CD14-positive monocyte (primary cell): ENCODE data around the gene DOK6. TPM values are rescaled to one million over a fixed set of nuclear protein-coding genes. Genes with fewer than 3 reads are reported as not detected.

ENCODE experiments used
- DNase-seq, 3 donors: peaks; one replicate each; pipeline ENCODE4 v3.0.0-alpha.2; 2011 to 2022
- H2AFZ ChIP-seq: 2 replicates; pipeline ENCODE4 v1.6.0; 2012; ENCODE audit warnings: mild to moderate bottlenecking, low read depth, low read length, inconsistent platforms; ENCODE audit not compliant: insufficient read depth, poor library complexity, severe bottlenecking
- H3K27ac ChIP-seq, 2 donors: 1 replicate in 1 of 2; 2 replicates in 1 of 2; pipeline ENCODE4 v1.5.1; 2012 to 2013; ENCODE audit warnings: low read length in 2 of 2, control low read depth in 1 of 2, inconsistent platforms in 1 of 2, low read depth in 1 of 2, mild to moderate bottlenecking in 1 of 2
- H3K27me3 ChIP-seq, 2 donors: one replicate each; pipeline versions ENCODE4 v1.6.0 to v1.6.1; 2011 to 2013; ENCODE audit warnings: low read length in 2 of 2; ENCODE audit not compliant: control insufficient read depth in 2 of 2, insufficient read depth in 2 of 2
- H3K36me3 ChIP-seq, 2 donors: replicated peaks in 1 of 2; 1 replicate in 1 of 2; 2 replicates in 1 of 2; pipeline versions ENCODE4 v1.5.1 to v1.6.1; 2012 to 2013; ENCODE audit warnings: low read length in 2 of 2, control low read depth in 1 of 2, inconsistent platforms in 1 of 2, mild to moderate bottlenecking in 1 of 2; ENCODE audit not compliant: insufficient read depth in 2 of 2, control insufficient read depth in 1 of 2
- H3K4me1 ChIP-seq, 2 donors: 1 replicate in 1 of 2; 2 replicates in 1 of 2; pipeline versions ENCODE4 v1.5.1 to v1.6.1; 2012 to 2013; ENCODE audit warnings: low read length in 2 of 2, control low read depth in 1 of 2, inconsistent platforms in 1 of 2, mild to moderate bottlenecking in 1 of 2, moderate library complexity in 1 of 2; ENCODE audit not compliant: insufficient read depth in 2 of 2, control insufficient read depth in 1 of 2
- H3K4me2 ChIP-seq: replicated peaks from 2 replicates; pipeline ENCODE3; 2012; ENCODE audit warnings: low read length, moderate library complexity, mild to moderate bottlenecking; ENCODE audit not compliant: poor library complexity, severe bottlenecking; ENCODE audit errors: extremely low read depth
- H3K4me3 ChIP-seq, 3 experiments: fragments of 200-600 bp in 1 of 3; sonication (generic) in 1 of 3; replicated peaks in 1 of 3; 1 replicate in 2 of 3; 2 replicates in 1 of 3; pipeline ENCODE4 v1.5.1; 2011 to 2013; ENCODE audit warnings: low read length in 3 of 3, mild to moderate bottlenecking in 3 of 3, control low read depth in 2 of 3, low read depth in 2 of 3, inconsistent platforms in 1 of 3, moderate library complexity in 1 of 3
- H3K79me2 ChIP-seq: 2 replicates; pipeline ENCODE4 v1.6.0; 2012; ENCODE audit warnings: mild to moderate bottlenecking, control low read depth, inconsistent platforms, low read length, moderate library complexity; ENCODE audit not compliant: insufficient read depth
- H3K9ac ChIP-seq: 2 replicates; pipeline ENCODE4 v1.6.0; 2017; ENCODE audit warnings: low read length, mild to moderate bottlenecking; ENCODE audit not compliant: insufficient read depth, poor library complexity, severe bottlenecking
- H3K9me3 ChIP-seq, 2 donors: replicated peaks in 1 of 2; 1 replicate in 1 of 2; 2 replicates in 1 of 2; pipeline versions ENCODE4 v1.5.1 to v1.6.1; 2012 to 2013; ENCODE audit warnings: low read length in 2 of 2, control low read depth in 1 of 2; ENCODE audit not compliant: control insufficient read depth in 1 of 2, insufficient read depth in 1 of 2
- H4K20me1 ChIP-seq: 2 replicates; pipeline ENCODE4 v1.6.0; 2012; ENCODE audit warnings: mild to moderate bottlenecking, low read length, control low read depth, moderate library complexity; ENCODE audit not compliant: insufficient read depth
- H3K27ac Mint-ChIP-seq, 7 donors: one replicate each; pipeline ENCODE4 v1.8.0; 2020; ENCODE audit warnings: mild to moderate bottlenecking in 7 of 7, mixed read lengths in 7 of 7, moderate library complexity in 6 of 7, inconsistent platforms in 2 of 7
- H3K27me3 Mint-ChIP-seq, 3 donors: one replicate each; pipeline ENCODE4 v1.8.0; 2021 to 2022; ENCODE audit warnings: low read depth in 3 of 3, mild to moderate bottlenecking in 3 of 3, mixed read lengths in 3 of 3, moderate library complexity in 3 of 3, inconsistent platforms in 1 of 3
- H3K36me3 Mint-ChIP-seq, 2 donors: one replicate each; pipeline ENCODE4 v1.8.0; 2020; ENCODE audit warnings: mixed read lengths in 2 of 2, inconsistent platforms in 1 of 2, mild to moderate bottlenecking in 1 of 2
- H3K4me1 Mint-ChIP-seq: one replicate; pipeline ENCODE4 v1.8.0; 2020; ENCODE audit warnings: mild to moderate bottlenecking, mixed read lengths
- H3K4me3 Mint-ChIP-seq, 2 donors: one replicate each; pipeline ENCODE4 v1.8.0; 2020; ENCODE audit warnings: mild to moderate bottlenecking in 2 of 2, mixed read lengths in 2 of 2, moderate library complexity in 1 of 2
- H3K9me3 Mint-ChIP-seq, 7 donors: one replicate each; pipeline ENCODE4 v1.8.0; 2020 to 2022; ENCODE audit warnings: mixed read lengths in 7 of 7, mild to moderate bottlenecking in 6 of 7, moderate library complexity in 6 of 7, inconsistent platforms in 2 of 7
- CTCF ChIP-seq: fragments of 200-600 bp; IDR thresholded peaks from one replicate; pipeline ENCODE4 v1.8.0; 2022; ENCODE audit warnings: antibody characterized with exemption, mild to moderate bottlenecking
- WGBS: methylation state at CpG from one replicate; pipeline ENCODE4 v1.1.5; 2013; ENCODE audit warnings: missing lambda C conversion rate; ENCODE audit not compliant: insufficient coverage; 5-methylcytosine and 5-hydroxymethylcytosine counted together
- intact Hi-C, 2 donors: fragments of 100-400 bp; cut with micrococcal nuclease; formaldehyde crosslinking; loops; one replicate each; pipeline versions ENCODE4 v1.15.0 to v1.15.1; 2023
- polyA plus RNA-seq, 3 donors: library from polyadenylated mRNA; depleted of rRNA in 1 of 3; unstranded in 2 of 3; stranded (reverse) in 1 of 3; fragments of 300-500 nt in 2 of 3; fragments of >200 nt in 1 of 3; fragmentation: Illumina TruSeq in 2 of 3; gene quantifications; 1 replicate in 2 of 3; 2 replicates in 1 of 3; pipeline ENCODE4 v1.2.3, GENCODE V29; 2012 to 2021

DOK6 gene
- polyA plus RNA-seq, 3 donors = not detected

- H3K27me3 Mint-ChIP-seq = no peaks in the 10 kb centered on the region
- intact Hi-C loops = no loop called here
- Histone ChIP-seq H3K27ac (no peak overlapping the region), H3K36me3 (no peaks in the 10 kb centered on the region), H3K9me3 (no peaks in the 10 kb centered on the region), H2AFZ (no peak overlapping the region), H3K4me2 (no peak overlapping the region), H3K9ac (no peak overlapping the region), H3K79me2 (no peaks in the 10 kb centered on the region), H3K4me1 (no peaks in the 10 kb centered on the region), H4K20me1 (no peaks in the 10 kb centered on the region), H3K4me3 (no peak overlapping the region), H3K27me3 (no peaks in the 10 kb centered on the region)
- no peak for TF ChIP-seq CTCF
- 81% methylated on average over 3 of the region's 5 CpGs for WGBS
- no peak overlapping the region for H3K4me3 Mint-ChIP-seq
- no peaks in the 10 kb centered on the region for H3K36me3 Mint-ChIP-seq
- no peak overlapping the region for H3K27ac Mint-ChIP-seq
- no peaks in the 10 kb centered on the region for H3K4me1 Mint-ChIP-seq
- no peak for DNase-seq
- H3K9me3 Mint-ChIP-seq = peaks cover 0 to 7% (median 2%) of the 10 kb centered on the region in 7 donors
Observed at GRCh38 chr18:69483574-69483973, 82.9 kb downstream of the DOK6 start.

- no peak overlapping the region for H3K4me3 ChIP-seq
- peaks cover 0 to 7% (median 2%) of the 10 kb centered on the region in 7 donors for H3K9me3 Mint-ChIP-seq
- no peaks in the 10 kb centered on the region for H3K79me2 ChIP-seq
- no peaks in the 10 kb centered on the region for H3K4me1 Mint-ChIP-seq
- no peak overlapping the region for H2AFZ ChIP-seq
- 83% methylated on average over 3 of the region's 6 CpGs for WGBS
- H3K36me3 ChIP-seq = no peaks in the 10 kb centered on the region
- no peak overlapping the region for H3K9ac ChIP-seq
- H3K27ac ChIP-seq = no peak overlapping the region
- H3K4me1 ChIP-seq = no peaks in the 10 kb centered on the region
- no peaks in the 10 kb centered on the region for H3K27me3 Mint-ChIP-seq
- H3K9me3 ChIP-seq = no peaks in the 10 kb centered on the region
- no peak for DNase-seq
- no peak overlapping the region for H3K27ac Mint-ChIP-seq
- no peak overlapping the region for H3K4me3 Mint-ChIP-seq
- intact Hi-C loops = no loop called here
- H3K4me2 ChIP-seq = no peak overlapping the region
- no peak for TF ChIP-seq CTCF
- H3K36me3 Mint-ChIP-seq = no peaks in the 10 kb centered on the region
- no peaks in the 10 kb centered on the region for H4K20me1 ChIP-seq
- H3K27me3 ChIP-seq = no peaks in the 10 kb centered on the region
Observed at GRCh38 chr18:69484699-69485396, 84.2 kb downstream of the DOK6 start.
